Left renal pelvis (tissue), 4 donors: ENCODE results near the gene SLC38A8. TPM values are rescaled to one million over a fixed set of nuclear protein-coding genes. Genes with fewer than 3 reads are reported as not detected.

Experiments
- DNase-seq, 4 donors: peaks; one replicate each; pipeline ENCODE4 v3.0.0-alpha.2; 2013; ENCODE audit warnings: low read depth in 4 of 4, low spot score in 3 of 4
- polyA plus RNA-seq, 4 donors: library from polyadenylated mRNA; unstranded; fragments of 120-200 nt; gene quantifications; one replicate each; pipeline ENCODE4 v1.2.1, GENCODE V29; 2013; ENCODE audit not compliant: insufficient read length in 4 of 4

SLC38A8 gene
- polyA plus RNA-seq, 4 donors, result not detected

- DNase-seq, result no peak
Measured at GRCh38 chr16:83973077-83973476, 69.5 kb downstream of the SLC38A8 start.

GRCh38 chr16:83972256-83973008 lies 70.2 kb downstream of the SLC38A8 start:
- no peak for DNase-seq

- DNase-seq, result no peak
Measured at GRCh38 chr16:83971165-83972130, 71.1 kb downstream of the SLC38A8 start.

DNA sequence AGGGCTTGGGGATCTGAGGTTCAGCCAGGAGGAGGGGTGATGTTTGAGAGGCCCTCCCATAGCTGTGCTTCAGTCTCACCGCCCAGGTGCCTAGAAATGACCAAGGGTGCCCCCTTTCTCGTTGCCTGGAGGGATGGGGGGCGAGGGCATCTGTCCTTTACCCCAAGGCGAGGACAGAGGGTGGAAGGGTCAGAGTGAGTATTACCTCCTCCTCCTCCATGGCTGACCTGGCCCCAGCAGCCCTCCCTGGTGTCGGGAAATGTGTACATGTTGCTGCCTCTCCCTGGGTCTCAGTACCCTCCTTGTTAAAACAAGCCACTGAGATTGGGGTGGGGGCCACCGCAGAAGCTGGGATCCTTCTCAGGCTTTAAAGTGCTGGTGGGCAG lies 72.2 kb downstream of the SLC38A8 start:
- no peak for DNase-seq

DNA sequence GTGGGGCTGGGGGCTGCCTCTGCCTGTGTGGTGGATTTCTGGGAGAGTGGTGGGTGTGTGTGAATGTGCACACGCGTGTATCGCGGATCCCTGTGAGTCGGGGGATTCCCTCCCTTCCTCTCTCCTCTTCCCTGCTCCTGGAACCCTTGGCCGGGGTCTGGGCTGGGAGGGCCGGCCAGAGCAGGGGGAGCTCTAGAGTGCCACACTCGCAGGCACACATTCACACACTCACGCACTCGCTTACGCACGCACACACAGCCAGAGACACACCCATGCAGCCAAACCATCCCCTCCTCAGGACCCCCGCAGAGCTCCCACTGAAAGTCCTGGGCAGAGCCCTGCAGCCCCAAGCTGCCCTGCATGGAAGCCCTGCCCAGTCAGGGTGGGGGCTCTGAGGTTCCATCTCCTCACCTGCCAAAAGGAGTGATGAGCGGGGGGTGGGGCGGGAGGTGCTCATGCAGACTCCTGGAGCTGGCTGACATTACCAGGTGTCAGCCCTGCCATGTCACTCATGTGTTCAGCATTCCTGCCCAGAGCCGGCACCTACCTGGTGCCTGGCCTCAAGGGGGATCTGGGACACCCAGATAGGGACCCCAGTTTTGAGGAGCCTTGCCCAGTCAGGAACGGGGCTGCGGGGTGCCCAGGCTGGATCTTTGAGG lies 72.7 kb downstream of the SLC38A8 start:
- no peak for DNase-seq

DNA sequence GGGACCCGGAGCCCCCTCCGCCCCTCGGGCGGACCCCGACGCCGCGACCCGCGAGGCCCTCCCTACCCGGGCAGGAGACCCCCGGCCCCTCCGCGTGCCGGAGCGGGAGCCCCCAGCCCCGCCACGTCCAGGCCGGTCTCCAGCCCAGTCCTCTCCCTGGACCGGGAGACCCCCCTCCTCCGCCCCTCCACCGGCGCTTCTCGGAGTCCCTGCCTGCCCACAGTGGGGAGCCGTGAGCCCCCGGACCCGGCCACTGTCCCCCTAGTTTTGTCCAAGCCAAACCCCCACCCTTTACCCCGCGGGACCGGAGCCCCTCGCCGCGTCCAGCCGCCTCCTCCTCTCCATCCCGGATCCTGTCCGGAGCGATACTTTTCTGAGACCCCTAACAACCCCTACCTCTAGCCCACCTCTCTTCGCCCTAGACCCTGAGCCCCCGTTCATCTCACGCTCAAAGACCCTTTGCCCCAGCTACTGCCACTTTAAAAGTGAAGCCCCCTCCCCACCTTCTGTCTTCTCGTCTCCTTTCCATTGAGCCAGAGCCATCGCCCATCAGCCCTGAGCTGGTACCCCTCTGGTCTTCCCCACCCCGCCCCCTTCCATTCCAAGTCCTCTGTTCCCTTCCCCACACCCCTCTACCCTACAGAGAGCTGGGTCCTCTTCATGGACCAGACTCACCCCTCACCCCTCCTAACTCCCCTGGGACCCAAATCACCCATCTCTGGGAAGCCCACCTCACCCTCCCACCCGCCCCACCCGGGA lies 73.5 kb downstream of the SLC38A8 start:
- no peak for DNase-seq

- no peak for DNase-seq
Measured at GRCh38 chr16:83968306-83968851, 74.2 kb downstream of the SLC38A8 start.

GRCh38 chr16:83967838-83968305 lies 74.7 kb downstream of the SLC38A8 start, which contains the start of gene NECAB2:
Gene NECAB2 (plus strand): TSS chr16:83968244. CDS start chr16:83968649, 405 bp downstream.
- DNase-seq, result no peak

DNA sequence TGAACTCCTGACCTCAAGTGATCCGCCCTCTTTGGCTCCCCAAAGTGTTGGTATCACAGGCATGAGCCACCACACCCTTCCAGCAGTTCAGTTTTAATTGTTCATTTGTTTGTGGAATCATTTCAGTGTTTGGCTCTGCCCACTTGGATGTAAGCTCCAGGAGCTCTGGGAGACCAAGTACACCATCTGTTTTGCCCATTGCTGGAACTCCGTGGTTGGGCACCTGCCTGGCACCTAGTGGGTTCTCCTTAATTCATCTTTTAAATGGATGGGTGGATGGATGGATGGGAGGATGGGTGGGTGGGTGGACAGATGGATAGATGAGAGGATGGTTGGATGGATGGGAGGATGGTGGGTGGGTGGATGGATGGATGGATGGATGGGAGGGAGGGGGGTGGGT lies 75.5 kb downstream of the SLC38A8 start:
- DNase-seq, result no peak

DNA sequence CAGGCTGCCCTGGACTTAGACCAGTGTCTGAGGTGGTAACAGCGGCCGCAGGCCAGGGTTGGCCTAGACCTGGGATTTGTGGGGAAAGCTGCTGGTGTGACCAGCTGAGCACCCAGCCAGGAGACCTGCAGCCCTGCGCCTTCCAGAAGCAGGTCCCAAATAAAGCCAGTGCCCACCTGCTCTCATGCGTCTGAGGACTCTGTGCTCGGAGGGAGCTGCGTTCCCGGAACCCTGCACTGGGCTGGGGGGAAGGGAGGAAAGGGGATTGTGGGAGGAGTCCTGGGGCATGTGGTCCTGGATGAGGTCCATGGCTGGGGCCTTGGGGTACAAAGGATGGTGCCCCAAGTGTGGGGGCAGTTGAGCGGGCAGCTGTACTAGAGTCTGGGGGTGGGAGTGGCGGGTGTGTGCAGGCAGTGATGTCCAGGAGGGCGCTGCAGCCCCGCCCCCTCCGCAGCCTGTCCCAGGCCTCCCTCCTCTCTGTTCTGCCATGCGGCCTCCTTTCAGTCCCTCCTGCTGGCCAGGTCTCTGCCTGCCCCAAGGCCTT lies 76.4 kb downstream of the SLC38A8 start:
- no peak for DNase-seq

DNA sequence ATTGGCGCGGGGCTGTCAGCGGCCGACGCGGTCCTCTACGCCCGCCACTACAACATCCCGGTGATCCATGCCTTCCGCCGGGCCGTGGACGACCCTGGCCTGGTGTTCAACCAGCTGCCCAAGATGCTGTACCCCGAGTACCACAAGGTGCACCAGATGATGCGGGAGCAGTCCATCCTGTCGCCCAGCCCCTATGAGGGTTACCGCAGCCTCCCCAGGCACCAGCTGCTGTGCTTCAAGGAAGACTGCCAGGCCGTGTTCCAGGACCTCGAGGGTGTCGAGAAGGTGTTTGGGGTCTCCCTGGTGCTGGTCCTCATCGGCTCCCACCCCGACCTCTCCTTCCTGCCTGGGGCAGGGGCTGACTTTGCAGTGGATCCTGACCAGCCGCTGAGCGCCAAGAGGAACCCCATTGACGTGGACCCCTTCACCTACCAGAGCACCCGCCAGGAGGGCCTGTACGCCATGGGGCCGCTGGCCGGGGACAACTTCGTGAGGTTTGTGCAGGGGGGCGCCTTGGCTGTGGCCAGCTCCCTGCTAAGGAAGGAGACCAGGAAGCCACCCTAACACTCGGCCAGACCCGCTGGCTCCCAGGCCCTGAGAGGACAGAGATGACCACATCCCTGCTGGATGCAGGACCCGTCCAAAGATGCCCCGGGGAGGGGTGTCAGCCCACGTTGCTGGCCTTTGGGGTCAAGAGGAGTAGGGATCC lies 77.0 kb downstream of the SLC38A8 start:
- DNase-seq, result no peak

DNA sequence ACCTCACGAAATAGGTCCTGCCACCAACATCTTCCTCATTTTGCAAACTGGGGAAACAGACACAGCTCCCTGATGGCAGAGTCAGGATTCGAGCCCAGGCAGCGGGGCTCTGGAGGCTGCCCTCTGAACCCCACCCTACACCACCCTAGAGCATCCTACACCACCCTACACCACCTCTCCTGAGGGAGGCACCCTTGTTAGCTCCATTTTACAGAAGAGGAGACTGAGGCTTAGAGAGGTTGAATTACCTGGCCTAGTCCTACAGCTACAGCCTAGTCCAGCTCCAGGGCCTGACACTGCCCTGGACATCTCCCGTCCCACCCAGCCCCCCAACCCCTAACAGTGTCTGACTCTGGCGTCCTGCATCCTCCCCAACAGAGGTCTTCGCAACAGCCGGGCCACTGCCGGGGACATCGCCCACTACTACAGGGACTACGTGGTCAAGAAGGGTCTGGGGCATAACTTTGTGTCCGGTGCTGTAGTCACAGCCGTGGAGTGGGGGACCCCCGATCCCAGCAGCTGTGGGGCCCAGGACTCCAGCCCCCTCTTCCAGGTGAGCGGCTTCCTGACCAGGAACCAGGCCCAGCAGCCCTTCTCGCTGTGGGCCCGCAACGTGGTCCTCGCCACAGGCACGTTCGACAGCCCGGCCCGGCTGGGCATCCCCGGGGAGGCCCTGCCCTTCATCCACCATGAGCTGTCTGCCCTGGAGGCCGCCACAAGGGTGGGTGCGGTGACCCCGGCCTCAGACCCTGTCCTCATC lies 77.7 kb downstream of the SLC38A8 start:
- no peak for DNase-seq

DNA sequence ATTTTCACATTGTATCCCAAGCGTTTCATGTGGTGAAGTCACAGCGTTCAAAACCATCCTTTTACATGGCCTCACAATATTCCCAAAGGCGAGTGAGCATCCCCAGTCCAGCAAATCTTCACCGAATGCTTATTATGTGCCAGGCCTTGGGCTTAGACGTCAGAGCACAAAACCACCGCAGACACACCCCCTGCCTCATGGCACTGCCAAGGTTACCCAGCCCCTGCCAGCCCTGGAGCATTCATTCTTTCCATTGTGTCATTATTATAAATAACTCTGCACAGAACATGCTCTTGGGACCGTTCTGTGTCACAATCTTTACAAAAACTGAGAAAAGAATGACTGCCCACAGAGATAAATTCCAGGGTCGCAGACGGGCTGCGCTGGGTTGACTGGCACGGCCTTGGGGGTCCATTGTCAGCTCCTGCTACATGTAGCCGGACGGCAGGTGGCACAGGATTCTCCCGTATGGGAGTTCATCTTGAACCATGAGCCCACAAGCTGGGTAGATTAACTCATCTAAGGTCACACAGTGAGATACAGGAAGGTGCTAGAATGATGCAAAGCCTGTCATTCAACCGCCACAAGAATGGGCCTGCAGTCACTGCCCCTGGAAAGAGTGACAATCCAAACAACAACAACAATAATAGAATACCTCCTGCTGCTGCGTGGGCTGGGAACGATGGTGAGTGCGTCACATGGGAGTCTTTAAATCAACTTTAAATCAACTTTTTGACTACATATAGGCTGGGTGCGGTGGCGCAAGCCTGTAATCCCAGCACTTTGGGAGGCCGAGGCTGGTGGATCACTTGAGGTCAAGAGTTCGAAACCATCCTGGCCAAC lies 79.1 kb downstream of the SLC38A8 start:
- no peak for DNase-seq

DNA sequence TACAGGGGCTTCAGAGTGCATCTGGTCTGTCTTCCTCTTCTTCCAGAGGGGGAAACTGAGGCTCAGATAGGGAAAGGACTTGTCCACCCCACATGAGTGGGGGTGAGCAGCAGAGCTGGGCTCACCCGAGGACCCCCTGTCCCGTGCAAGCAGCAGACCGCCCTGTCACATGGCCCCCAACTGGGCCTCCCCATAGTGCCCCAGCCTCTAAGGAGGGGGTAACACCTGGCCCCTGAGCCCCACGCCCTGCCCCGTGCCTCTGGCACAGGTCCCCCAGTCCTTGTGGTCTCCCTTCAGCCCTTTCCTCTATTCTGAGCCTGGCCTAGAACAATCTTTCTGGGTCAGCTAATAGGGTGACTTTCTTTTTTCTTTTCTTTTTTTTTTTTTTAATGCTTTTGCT lies 81.0 kb downstream of the SLC38A8 start:
- DNase-seq, result no peak

DNA sequence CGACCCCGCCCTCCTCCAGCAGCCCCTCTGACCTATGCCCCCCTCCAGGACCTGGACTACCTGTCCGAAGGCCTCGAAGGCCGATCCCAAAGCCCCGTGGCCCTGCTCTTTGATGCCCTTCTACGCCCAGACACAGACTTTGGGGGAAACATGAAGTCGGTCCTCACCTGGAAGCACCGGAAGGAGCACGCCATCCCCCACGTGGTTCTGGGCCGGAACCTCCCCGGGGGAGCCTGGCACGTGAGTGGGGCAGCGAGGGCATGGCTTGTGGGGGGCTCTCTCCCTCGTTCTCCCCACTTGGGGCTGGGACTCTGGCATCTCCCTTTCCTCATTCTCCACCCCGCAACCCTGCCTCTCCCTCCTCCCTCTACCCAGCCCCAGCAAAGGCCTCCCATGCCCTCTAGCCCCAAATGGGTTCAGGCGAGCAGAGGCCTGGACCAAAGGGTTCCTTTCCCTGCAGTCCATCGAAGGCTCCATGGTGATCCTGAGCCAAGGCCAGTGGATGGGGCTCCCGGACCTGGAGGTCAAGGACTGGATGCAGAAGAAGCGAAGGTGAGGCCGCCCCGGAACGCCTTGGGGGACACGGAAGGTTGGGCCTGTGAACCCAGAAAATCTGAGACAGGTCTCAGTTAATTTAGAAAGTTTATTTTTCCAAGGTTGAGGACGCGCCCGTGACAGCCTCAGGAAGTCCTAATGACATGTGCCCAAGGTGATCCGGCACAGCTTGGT lies 81.9 kb downstream of the SLC38A8 start:
- no peak for DNase-seq
